Esophagus squamous epithelium (tissue), 5 donors: Measurements from ENCODE around the gene CNTROB. TPM values are rescaled to one million over a fixed set of nuclear protein-coding genes. Genes with fewer than 3 reads are reported as not detected.

Source experiments
- DNase-seq: peaks from one replicate; lab custom pipeline; 2025; lab: John Stamatoyannopoulos, UW
- H3K27ac ChIP-seq, 4 donors: fragments of 200-600 bp; sonication (generic); one replicate each; pipeline ENCODE4 v1.5.1; 2016 to 2019; ENCODE audit warnings: mild to moderate bottlenecking in 1 of 4
- H3K27me3 ChIP-seq, 4 donors: fragments of 200-600 bp; sonication (generic); 1 replicate in 3 of 4; 2 replicates in 1 of 4; pipeline versions ENCODE4 v1.5.1 to v1.6.0; 2017 to 2021; ENCODE audit warnings: antibody characterized with exemption in 1 of 4
- H3K36me3 ChIP-seq, 3 donors: fragments of 200-600 bp; sonication (generic); one replicate each; pipeline ENCODE4 v1.5.1; 2016 to 2019
- H3K4me1 ChIP-seq, 3 donors: fragments of 200-600 bp; sonication (generic); one replicate each; pipeline ENCODE4 v1.5.1; 2017 to 2019
- H3K4me3 ChIP-seq, 4 donors: fragments of 200-600 bp; sonication (generic); 1 replicate in 3 of 4; 2 replicates in 1 of 4; pipeline ENCODE4 v1.5.1; 2016 to 2019; ENCODE audit warnings: mild to moderate bottlenecking in 2 of 4, moderate library complexity in 1 of 4
- H3K9me3 ChIP-seq, 3 donors: fragments of 200-600 bp; sonication (generic); one replicate each; pipeline ENCODE4 v1.5.1; 2016 to 2019
- POLR2A ChIP-seq, 4 donors: fragments of 450-650 bp; IDR thresholded peaks; one replicate each; pipeline ENCODE4 v1.6.1; 2017; ENCODE audit warnings: antibody characterized with exemption in 4 of 4, mild to moderate bottlenecking in 4 of 4, moderate library complexity in 3 of 4
- WGBS, 2 donors: methylation state at CpG; one replicate each; pipeline ENCODE4 v1.1.5; 2018; 5-methylcytosine and 5-hydroxymethylcytosine counted together
- intact Hi-C: fragments of 100-400 bp; cut with DNase I; formaldehyde crosslinking; loops from one replicate; pipeline ENCODE4 v1.15.0; 2022
- small RNA-seq, 4 donors: library from RNA; depleted of rRNA; stranded (forward); fragments of <200 nt; gene quantifications; one replicate each; pipeline ENCODE3, GENCODE V24; 2016
- total RNA-seq, 4 donors: library from RNA; depleted of rRNA; stranded (reverse); fragments of >200 nt; gene quantifications; one replicate each; pipeline ENCODE4 v1.1.0, GENCODE V29; 2016
- TF ChIP-seq, protein P1 (sequence below), 6 experiments: fragments of 450-650 bp in 4 of 6; fragments of 200-600 bp in 2 of 6; sonication (generic) in 2 of 6; IDR thresholded peaks; one replicate each; pipeline ENCODE4 v1.5.1; 2016 to 2019; ENCODE audit warnings: antibody characterized with exemption in 6 of 6, mild to moderate bottlenecking in 4 of 6, moderate library complexity in 4 of 6
- donor health status: DM: yes; HTN: yes; CAD: no.

Gene CNTROB
- total RNA-seq, 4 donors from 2014 or later: 12.4 to 21.4 (median 13.5) TPM

DNA sequence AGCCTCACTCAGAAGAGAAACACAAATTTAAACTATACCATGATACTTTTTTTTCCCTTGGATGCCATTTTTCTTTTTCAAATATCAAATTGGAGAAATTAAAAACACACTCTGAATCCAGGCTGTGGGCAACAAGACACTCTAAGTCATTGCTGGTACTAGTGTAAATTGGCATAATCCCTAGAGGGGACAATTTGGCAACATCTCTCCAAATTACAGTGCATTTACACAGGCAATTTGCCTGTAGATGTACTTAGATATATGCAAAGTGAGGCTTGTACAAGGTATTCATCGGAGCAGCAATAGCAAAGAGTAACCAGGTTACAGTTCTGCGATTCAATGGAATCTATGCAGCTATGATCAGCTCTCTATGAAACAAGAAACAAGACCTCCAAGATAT, 63.7 kb downstream of the CNTROB start:
- Histone ChIP-seq H3K27ac (no peak overlapping the region), H3K36me3 (no peaks in the 10 kb centered on the region), H3K4me1 (peaks cover 0 to 6% (median 0%) of the 10 kb centered on the region in 3 donors), H3K27me3 (peaks cover 0 to 41% (median 0%) of the 10 kb centered on the region in 4 donors), H3K9me3 (no peaks in the 10 kb centered on the region), H3K4me3 (no peak overlapping the region)
- intact Hi-C loops: loop anchor here (10.0 kb wide), 1 partner anchor 49 kb away; no protein-coding TSS in a partner anchor
- DNase-seq: no peak
- 93 to 97% methylated on average over 2 of the region's 2 CpGs for WGBS, 2 donors
- no peak for TF ChIP-seq POLR2A (IDR thresholded peaks at IDR 0.05)
- TF ChIP-seq, protein P1, sequence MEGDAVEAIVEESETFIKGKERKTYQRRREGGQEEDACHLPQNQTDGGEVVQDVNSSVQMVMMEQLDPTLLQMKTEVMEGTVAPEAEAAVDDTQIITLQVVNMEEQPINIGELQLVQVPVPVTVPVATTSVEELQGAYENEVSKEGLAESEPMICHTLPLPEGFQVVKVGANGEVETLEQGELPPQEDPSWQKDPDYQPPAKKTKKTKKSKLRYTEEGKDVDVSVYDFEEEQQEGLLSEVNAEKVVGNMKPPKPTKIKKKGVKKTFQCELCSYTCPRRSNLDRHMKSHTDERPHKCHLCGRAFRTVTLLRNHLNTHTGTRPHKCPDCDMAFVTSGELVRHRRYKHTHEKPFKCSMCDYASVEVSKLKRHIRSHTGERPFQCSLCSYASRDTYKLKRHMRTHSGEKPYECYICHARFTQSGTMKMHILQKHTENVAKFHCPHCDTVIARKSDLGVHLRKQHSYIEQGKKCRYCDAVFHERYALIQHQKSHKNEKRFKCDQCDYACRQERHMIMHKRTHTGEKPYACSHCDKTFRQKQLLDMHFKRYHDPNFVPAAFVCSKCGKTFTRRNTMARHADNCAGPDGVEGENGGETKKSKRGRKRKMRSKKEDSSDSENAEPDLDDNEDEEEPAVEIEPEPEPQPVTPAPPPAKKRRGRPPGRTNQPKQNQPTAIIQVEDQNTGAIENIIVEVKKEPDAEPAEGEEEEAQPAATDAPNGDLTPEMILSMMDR (IDR thresholded peaks at IDR 0.05): no peak

DNA sequence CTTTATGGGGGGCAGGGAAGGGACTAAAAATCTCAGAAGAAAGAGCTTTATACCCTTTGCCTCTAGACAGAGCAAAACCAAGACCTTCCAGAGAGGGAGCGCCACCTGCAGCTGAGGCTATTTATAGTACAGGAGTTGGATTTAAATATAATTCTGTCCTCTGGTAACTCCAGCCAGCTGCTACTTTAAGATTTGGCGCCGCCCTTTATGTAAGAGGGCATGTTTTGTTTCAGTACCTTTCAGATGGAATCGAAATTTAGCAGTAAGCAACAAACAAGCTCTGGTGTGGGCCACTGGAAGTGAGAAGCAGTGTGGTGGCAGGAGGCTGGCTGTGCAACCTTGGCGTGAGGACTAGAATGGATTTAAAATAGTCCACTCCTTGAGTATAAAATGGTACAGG, 65.2 kb downstream of the CNTROB start:
- Histone ChIP-seq H3K27me3 (peaks cover 0 to 53% (median under 1%) of the 10 kb centered on the region in 4 donors), H3K4me3 (no peak overlapping the region), H3K27ac (no peak overlapping the region), H3K4me1 (peaks cover 0 to 10% (median 0%) of the 10 kb centered on the region in 3 donors), H3K36me3 (no peaks in the 10 kb centered on the region), H3K9me3 (no peaks in the 10 kb centered on the region)
- no peak for DNase-seq
- TF ChIP-seq, protein P1 (IDR thresholded peaks at IDR 0.05): peak in 5 of 6 experiments; percentile 20 to 44 (median 29)
- TF ChIP-seq POLR2A (IDR thresholded peaks at IDR 0.05): no peak
- WGBS, 2 donors: 19 to 31% methylated on average over 5 of the region's 5 CpGs
- intact Hi-C loops: loop anchor here (10.0 kb wide), 1 partner anchor 48 kb away; no protein-coding TSS in a partner anchor

Small RNA genes within 50 kb of the gene (small RNA-seq; reads per million reads assigned to genes)
- gene SCARNA21: 1.9 to 126 (median 29.8) reads per million in 4 donors

Other genes starting within 250 kb of the CNTROB start
- 10 to 100 TPM; 26.6 to 35.1 (median 33.9) TPM for gene TP53, start 244.7 kb upstream of the CNTROB start, total RNA-seq
- 1 to 10 TPM; 3.5 to 6.0 (median 3.8) TPM for gene WRAP53, start 243.7 kb upstream of the CNTROB start, total RNA-seq
- 1 to 10 TPM in 3 of 4 donors, under 1 TPM in 1; 0.70 to 2.7 (median 1.9) TPM for gene EFNB3, start 227.0 kb upstream of the CNTROB start, total RNA-seq
- under 1 TPM in 3 of 4 donors, not detected in 1; under 0.01 to 0.04 (median 0.03) TPM for gene DNAH2, start 214.5 kb upstream of the CNTROB start, total RNA-seq
- 10 to 100 TPM in 1 of 4 donors, 1 to 10 TPM in 3; 6.7 to 14.6 (median 7.5) TPM for gene KDM6B, start 98.0 kb upstream of the CNTROB start, total RNA-seq
- gene TMEM88, start 77.1 kb upstream of the CNTROB start, total RNA-seq: 1 to 10 TPM in 3 of 4 donors, not detected in 1; 1.5 to 3.8 (median 1.6) TPM
- 10 to 100 TPM; 45.2 to 80.1 (median 74.8) TPM for gene NAA38, start 74.6 kb upstream of the CNTROB start, total RNA-seq
- 1 to 10 TPM; 3.8 to 9.3 (median 7.5) TPM for gene CYB5D1, start 74.2 kb upstream of the CNTROB start, total RNA-seq
- 10 to 100 TPM; 57.7 to 93.5 (median 73.0) TPM for gene CHD3, start 43.4 kb upstream of the CNTROB start, total RNA-seq
- gene RNF227, start 15.9 kb upstream of the CNTROB start, total RNA-seq: 1 to 10 TPM in 3 of 4 donors, under 1 TPM in 1; 0.94 to 8.6 (median 5.7) TPM
- 1 to 10 TPM in 1 of 4 donors, under 1 TPM in 1, not detected in 2; 0.95 to 1.1 TPM for gene KCNAB3, start 2.4 kb upstream of the CNTROB start, total RNA-seq
- 10 to 100 TPM; 31.3 to 71.1 (median 40.3) TPM for gene TRAPPC1, start 260 bp upstream of the CNTROB start, total RNA-seq
- not detected for gene GUCY2D, start 70.4 kb downstream of the CNTROB start, total RNA-seq
- gene ALOX15B, start 106.9 kb downstream of the CNTROB start, total RNA-seq: 100 to 1,000 TPM in 1 of 4 donors, 10 to 100 TPM in 3; 24.0 to 104 (median 50.5) TPM
- 10 to 100 TPM in 2 of 4 donors, 1 to 10 TPM in 1, under 1 TPM in 1; 0.76 to 34.6 (median 10.8) TPM for gene ALOX12B, start 155.5 kb downstream of the CNTROB start, total RNA-seq
- 1 to 10 TPM in 2 of 4 donors, under 1 TPM in 1, not detected in 1; 0.30 to 8.8 (median 2.2) TPM for gene ALOXE3, start 186.3 kb downstream of the CNTROB start, total RNA-seq
- gene HES7, start 191.9 kb downstream of the CNTROB start, total RNA-seq: not detected
- 10 to 100 TPM; 33.6 to 95.0 (median 56.3) TPM for gene PER1, start 220.2 kb downstream of the CNTROB start, total RNA-seq
- 10 to 100 TPM in 3 of 4 donors, 1 to 10 TPM in 1; 6.2 to 20.4 (median 12.0) TPM for gene VAMP2, start 230.7 kb downstream of the CNTROB start, total RNA-seq
- 10 to 100 TPM; 12.7 to 21.7 (median 15.5) TPM for gene TMEM107, start 244.2 kb downstream of the CNTROB start, total RNA-seq